Esophagus squamous epithelium (tissue), 4 donors: Measurements from ENCODE around the gene CLSTN2.

Experiments
- CTCF ChIP-seq, 6 experiments: fragments of 450-650 bp in 4 of 6; fragments of 200-600 bp in 2 of 6; sonication (generic) in 2 of 6; IDR thresholded peaks; one replicate each; pipeline ENCODE4 v1.5.1; 2016 to 2019; ENCODE audit warnings: antibody characterized with exemption in 6 of 6, mild to moderate bottlenecking in 4 of 6, moderate library complexity in 4 of 6
- POLR2A ChIP-seq, 4 donors: fragments of 450-650 bp; IDR thresholded peaks; one replicate each; pipeline ENCODE4 v1.6.1; 2017; ENCODE audit warnings: antibody characterized with exemption in 4 of 4, mild to moderate bottlenecking in 4 of 4, moderate library complexity in 3 of 4

- no peak for TF ChIP-seq CTCF (IDR thresholded peaks at IDR 0.05)
- TF ChIP-seq POLR2A (IDR thresholded peaks at IDR 0.05), result no peak
Measured at GRCh38 chr3:140129768-140130284, 194.8 kb downstream of the CLSTN2 start.
